HFF-Myc (cell line): Measurements from ENCODE around the gene FKRP.
A peak's percentile ranks its signal among the peaks of the same experiment; 100 is the strongest.

Experiments used
- DNase-seq: peaks from one replicate; pipeline ENCODE4 v3.0.0-alpha.2; 2011; ENCODE audit warnings: low read depth; ENCODE audit errors: extremely low read depth
- H3K4me3 ChIP-seq: replicated peaks from 2 replicates; pipeline ENCODE4 v1.5.1; 2011; ENCODE audit warnings: low read depth, mild to moderate bottlenecking, control low read depth, low read length
- TF ChIP-seq, protein P1 (sequence below): IDR thresholded peaks from 2 replicates; pipeline ENCODE4 v1.5.1; 2012; ENCODE audit warnings: mild to moderate bottlenecking, low read depth, low read length, control low read depth; ENCODE audit errors: missing control alignments

Gene FKRP

GRCh38 chr19:46728208-46728607, 17.6 kb upstream of the FKRP start:
- DNase-seq, result no peak

GRCh38 chr19:46728693-46729339, 17.0 kb upstream of the FKRP start:
- no peak overlapping the region for H3K4me3 ChIP-seq
- TF ChIP-seq, protein P1, sequence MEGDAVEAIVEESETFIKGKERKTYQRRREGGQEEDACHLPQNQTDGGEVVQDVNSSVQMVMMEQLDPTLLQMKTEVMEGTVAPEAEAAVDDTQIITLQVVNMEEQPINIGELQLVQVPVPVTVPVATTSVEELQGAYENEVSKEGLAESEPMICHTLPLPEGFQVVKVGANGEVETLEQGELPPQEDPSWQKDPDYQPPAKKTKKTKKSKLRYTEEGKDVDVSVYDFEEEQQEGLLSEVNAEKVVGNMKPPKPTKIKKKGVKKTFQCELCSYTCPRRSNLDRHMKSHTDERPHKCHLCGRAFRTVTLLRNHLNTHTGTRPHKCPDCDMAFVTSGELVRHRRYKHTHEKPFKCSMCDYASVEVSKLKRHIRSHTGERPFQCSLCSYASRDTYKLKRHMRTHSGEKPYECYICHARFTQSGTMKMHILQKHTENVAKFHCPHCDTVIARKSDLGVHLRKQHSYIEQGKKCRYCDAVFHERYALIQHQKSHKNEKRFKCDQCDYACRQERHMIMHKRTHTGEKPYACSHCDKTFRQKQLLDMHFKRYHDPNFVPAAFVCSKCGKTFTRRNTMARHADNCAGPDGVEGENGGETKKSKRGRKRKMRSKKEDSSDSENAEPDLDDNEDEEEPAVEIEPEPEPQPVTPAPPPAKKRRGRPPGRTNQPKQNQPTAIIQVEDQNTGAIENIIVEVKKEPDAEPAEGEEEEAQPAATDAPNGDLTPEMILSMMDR, result peak; percentile 92
- no peak for DNase-seq

More at GRCh38 chr19:46728208-46728607, 17.6 kb upstream of the FKRP start:
- no peak overlapping the region for H3K4me3 ChIP-seq
- TF ChIP-seq, protein P1, result no peak

DNA sequence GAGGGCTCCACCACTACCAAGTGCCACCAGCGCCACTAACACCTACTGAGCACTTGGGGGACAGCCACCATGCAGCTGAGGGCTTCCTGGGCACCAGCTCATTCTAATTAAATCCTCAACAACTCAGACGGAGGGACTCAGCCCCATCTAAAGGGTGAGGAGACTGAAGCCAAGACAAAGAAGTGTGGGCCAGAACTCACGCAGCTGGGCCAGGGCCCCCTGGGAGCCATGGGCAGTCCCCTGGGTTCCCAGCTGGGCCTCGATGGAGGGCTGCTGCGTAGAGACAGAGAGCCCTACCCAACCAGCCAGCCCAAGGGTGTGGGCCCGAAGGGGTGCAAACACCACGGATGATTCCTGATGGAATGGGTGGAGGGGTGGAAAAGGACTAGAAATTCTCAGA, 16.2 kb upstream of the FKRP start:
- DNase-seq, result no peak
- TF ChIP-seq, protein P1, result no peak
- H3K4me3 ChIP-seq, result no peak overlapping the region

GRCh38 chr19:46730187-46730586, 15.7 kb upstream of the FKRP start:
- TF ChIP-seq, protein P1, result no peak
- H3K4me3 ChIP-seq, result no peak overlapping the region
- DNase-seq, result no peak

GRCh38 chr19:46730595-46730994, 15.3 kb upstream of the FKRP start:
- no peak overlapping the region for H3K4me3 ChIP-seq
- DNase-seq, result no peak
- TF ChIP-seq, protein P1, result no peak

- H3K4me3 ChIP-seq, result no peak overlapping the region
- TF ChIP-seq, protein P1, result no peak
- no peak for DNase-seq
Observed at GRCh38 chr19:46731007-46731501, 14.8 kb upstream of the FKRP start.

DNA sequence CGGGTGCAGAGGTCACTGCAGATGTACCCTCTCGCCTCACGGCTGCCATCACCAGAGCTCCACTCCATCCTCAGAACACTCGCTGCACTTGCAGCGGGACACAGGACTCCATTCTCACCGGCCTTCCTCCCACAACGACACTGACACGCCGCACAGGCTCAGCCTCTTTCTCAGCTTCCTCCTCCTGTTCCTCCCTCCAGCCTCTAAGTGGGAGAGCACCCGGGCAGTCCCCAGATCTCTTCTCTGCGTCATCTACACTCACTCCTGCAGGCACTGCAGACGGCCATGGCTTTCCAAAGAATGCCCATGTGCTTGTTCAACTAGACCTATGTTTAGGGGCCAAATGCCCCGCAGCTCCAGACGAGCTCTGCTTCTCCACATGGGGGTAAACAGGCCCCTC, 14.3 kb upstream of the FKRP start:
- no peak overlapping the region for H3K4me3 ChIP-seq
- TF ChIP-seq, protein P1, result no peak
- DNase-seq, result no peak
